Activated T-helper 17 cell treated with anti-CD3 and anti-CD28 coated beads, Interleukin-2, amount 50 U/mL, for 72 hours (primary cell): Measurements from ENCODE around the gene NEDD4L. TPM values are rescaled to one million over a fixed set of nuclear protein-coding genes. Genes with fewer than 3 reads are reported as not detected.

Source experiments
- ATAC-seq: fragments of 150-1000 bp; cut with Tn5 transposase; replicated peaks from 2 replicates; pipeline ENCODE4 v1.10.0; 2021; ENCODE audit warnings: mild to moderate bottlenecking, moderate library complexity
- H3K27ac Mint-ChIP-seq: one replicate; pipeline ENCODE4 v1.8.0; 2022; ENCODE audit warnings: mixed read lengths
- H3K27me3 Mint-ChIP-seq: one replicate; pipeline ENCODE4 v1.8.0; 2022; ENCODE audit warnings: mixed read lengths
- H3K36me3 Mint-ChIP-seq: one replicate; pipeline ENCODE4 v1.8.0; 2022; ENCODE audit warnings: low read depth, mild to moderate bottlenecking, mixed read lengths
- H3K4me1 Mint-ChIP-seq: one replicate; pipeline ENCODE4 v1.8.0; 2022; ENCODE audit warnings: mixed read lengths
- H3K4me3 Mint-ChIP-seq: one replicate; pipeline ENCODE4 v1.8.0; 2022; ENCODE audit warnings: mild to moderate bottlenecking, mixed read lengths
- H3K9me3 Mint-ChIP-seq: one replicate; pipeline ENCODE4 v1.8.0; 2022; ENCODE audit warnings: mixed read lengths
- total RNA-seq, 2 donors: library from RNA; stranded (reverse); gene quantifications; one replicate each; pipeline ENCODE4 v1.2.3, GENCODE V29; 2022

NEDD4L gene
- total RNA-seq, 2 donors from 2014 or later, result 6.5 to 8.0 TPM

DNA sequence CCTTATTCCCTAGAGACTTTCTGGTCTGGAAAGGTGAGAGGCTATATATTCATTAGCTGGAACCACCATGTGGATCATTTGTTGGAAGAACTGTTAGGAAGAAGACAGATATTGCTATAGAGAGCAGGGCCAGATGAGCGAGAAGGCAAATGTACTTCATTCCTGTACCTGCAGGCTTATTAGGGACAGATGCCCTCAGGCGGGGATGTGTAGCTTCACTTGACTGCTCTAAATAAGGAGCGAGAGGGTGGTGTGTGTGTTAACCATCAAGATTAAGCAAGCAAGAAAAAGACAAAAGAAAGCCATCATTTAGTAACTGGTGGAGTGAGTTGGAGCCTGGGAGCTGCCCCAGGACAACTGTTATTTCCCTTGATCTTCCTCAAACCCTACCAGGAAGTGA, 36.4 kb downstream of the NEDD4L start:
- ATAC-seq, result no peak
- no peak overlapping the region for H3K27ac Mint-ChIP-seq
- H3K4me1 Mint-ChIP-seq, result no peaks in the 10 kb centered on the region
- no peaks in the 10 kb centered on the region for H3K36me3 Mint-ChIP-seq
- H3K9me3 Mint-ChIP-seq, result no peaks in the 10 kb centered on the region
- peaks cover 15% of the 10 kb centered on the region for H3K27me3 Mint-ChIP-seq
- no peak overlapping the region for H3K4me3 Mint-ChIP-seq

DNA sequence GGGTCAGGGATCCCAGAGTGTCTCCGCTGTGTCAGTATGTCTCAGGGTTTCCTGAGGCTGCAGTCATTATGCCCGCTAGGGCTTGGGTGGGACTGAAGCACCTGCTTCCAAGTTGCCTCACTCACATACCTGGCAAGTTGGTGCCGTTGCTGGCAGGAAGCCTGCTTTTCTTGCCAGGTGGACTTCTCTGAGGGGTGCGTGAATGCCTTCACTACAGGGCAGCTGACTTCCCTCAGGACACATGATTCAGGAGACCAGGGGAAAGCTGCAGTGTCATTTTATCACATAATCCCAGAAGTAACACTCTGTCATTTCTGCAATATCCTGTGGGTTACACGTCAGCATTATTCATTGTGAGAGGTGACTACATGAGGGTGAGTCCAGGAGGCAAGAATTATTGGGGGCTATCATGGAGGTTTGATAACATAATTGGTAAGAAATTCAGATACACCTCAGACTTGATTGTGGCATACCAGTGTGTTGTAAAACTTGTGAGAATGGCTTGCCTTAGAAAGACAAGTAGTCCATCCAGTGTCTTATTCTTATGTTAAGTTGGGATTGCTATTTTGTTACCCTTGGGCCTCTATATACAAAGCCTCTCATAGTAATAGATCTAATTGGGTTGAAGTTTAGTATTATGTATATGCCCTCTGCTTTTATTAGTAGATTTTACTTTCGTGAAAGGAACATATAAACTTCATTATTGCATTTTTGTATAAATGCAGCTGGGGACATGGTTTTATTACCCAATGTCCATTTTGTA, 44.1 kb downstream of the NEDD4L start:
- H3K4me3 Mint-ChIP-seq, result no peak overlapping the region
- ATAC-seq, result peak; percentile 75
- no peaks in the 10 kb centered on the region for H3K4me1 Mint-ChIP-seq
- H3K9me3 Mint-ChIP-seq, result no peaks in the 10 kb centered on the region
- peaks cover 1% of the 10 kb centered on the region for H3K27me3 Mint-ChIP-seq
- H3K27ac Mint-ChIP-seq, result no peak overlapping the region
- H3K36me3 Mint-ChIP-seq, result no peaks in the 10 kb centered on the region

DNA sequence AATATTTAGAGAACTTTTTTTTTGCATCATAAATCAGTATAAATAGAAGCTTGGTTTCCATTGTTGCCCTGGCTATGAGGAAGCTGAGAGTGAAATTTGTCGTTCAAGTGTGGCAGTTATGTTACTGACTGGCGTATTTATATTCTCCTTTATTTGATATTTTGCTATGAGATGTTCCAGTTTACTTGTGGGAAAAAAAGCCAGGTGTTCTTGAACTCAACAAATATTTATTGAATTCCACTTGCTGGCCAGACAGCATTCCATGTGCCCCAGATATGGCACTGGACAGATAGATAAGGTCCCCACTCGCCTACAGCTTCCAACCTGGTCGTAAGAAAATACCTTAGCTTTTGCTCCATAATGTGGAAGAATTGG, 44.7 kb downstream of the NEDD4L start:
- Mint-ChIP-seq H3K4me1 (no peaks in the 10 kb centered on the region), H3K27ac (no peak overlapping the region), H3K36me3 (no peaks in the 10 kb centered on the region), H3K27me3 (no peaks in the 10 kb centered on the region), H3K4me3 (no peak overlapping the region), H3K9me3 (no peaks in the 10 kb centered on the region)
- no peak for ATAC-seq

DNA sequence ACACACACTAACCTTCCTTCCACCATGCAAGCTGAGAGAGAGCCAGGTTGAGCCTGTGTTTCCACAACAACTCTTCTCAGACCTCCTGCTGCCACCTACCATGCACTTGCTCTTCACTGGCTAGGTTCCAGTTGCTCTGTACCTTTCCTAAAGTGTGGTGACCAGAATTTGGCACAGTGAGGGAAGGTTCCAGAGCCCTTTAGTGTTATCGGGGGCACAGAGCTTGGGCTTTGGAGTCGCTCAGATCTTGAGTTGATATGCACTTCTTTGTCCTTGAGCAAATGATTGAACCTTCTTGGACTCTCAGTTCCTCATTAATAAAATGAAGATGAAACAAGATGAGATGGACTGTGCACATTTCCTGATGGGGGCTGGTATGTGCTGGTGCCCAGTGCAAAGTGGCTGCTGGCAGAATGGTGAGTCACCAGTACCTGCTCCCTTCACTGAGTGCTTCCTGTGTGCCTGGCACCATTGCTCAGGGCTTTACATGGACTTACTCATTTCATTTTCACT, 47.1 kb downstream of the NEDD4L start:
- no peaks in the 10 kb centered on the region for H3K4me1 Mint-ChIP-seq
- no peak for ATAC-seq
- no peaks in the 10 kb centered on the region for H3K36me3 Mint-ChIP-seq
- no peak overlapping the region for H3K27ac Mint-ChIP-seq
- no peak overlapping the region for H3K4me3 Mint-ChIP-seq
- H3K27me3 Mint-ChIP-seq, result peaks cover 3% of the 10 kb centered on the region
- H3K9me3 Mint-ChIP-seq, result no peaks in the 10 kb centered on the region

DNA sequence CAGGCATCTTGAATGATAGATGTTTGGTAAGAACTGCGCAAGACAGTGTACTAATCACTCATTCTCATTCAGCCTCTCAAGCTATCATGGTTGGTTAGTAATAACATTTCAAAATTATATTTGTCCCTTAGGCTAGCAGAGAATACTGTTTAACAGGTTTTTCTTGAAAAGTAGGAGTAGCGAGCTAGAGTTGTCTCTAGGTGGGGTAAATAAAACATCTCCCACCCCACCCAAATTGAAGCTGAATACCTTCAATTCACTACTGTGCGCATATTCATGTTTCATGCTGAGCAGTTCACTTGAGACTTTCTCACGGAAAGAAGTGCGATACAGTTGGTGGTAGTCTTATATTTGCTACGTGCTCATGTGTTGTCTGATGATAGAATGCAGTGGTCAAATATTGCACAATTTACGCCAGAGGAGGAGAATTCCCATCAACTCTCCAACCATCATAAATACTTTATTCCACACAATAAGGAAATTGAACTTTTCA, 49.3 kb downstream of the NEDD4L start:
- Mint-ChIP-seq H3K27me3 (peaks cover 3% of the 10 kb centered on the region), H3K27ac (no peak overlapping the region), H3K36me3 (no peaks in the 10 kb centered on the region), H3K4me1 (no peaks in the 10 kb centered on the region), H3K9me3 (no peaks in the 10 kb centered on the region), H3K4me3 (no peak overlapping the region)
- ATAC-seq, result no peak

DNA sequence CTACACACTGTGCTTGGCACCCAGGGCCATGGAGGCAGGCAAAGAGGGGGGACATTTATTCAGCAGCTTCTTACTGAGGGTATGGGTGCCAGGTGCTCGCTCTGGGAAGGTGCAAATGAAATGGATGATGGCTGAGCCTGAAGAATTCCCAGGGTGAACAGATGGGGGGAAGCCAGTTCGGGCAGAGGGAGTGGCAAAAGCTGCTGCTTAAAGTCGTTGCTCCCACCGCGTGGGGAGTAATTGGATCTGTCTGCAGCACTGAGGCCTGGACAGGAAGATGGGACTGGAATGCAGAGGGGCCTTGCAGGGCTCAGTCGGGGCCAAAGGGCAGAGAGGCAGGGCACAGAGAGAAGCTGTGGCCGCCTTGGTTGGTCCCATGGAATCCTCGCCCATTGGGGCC, 51.2 kb downstream of the NEDD4L start:
- Mint-ChIP-seq H3K27me3 (peaks cover 3% of the 10 kb centered on the region), H3K4me3 (no peak overlapping the region), H3K36me3 (no peaks in the 10 kb centered on the region), H3K4me1 (no peaks in the 10 kb centered on the region), H3K9me3 (no peaks in the 10 kb centered on the region), H3K27ac (no peak overlapping the region)
- ATAC-seq, result no peak

DNA sequence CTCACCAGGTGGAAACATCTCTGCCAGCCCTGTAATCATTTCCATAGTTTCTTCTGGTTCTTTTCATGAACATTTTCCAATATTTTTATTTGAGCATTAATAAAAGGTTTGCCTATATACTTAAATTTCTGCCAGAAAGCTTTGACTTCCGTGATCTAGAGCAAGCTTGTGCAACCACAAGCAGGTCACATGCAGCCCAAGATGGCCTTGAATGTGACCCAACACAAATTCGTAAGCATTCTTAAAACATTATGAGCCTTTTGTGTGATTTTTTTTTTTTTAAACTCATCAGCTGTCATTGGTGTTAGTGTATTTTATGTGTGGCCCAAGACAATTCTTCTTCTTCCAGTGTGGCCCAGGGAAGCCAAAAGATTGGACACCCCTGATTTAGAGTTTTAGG, 51.6 kb downstream of the NEDD4L start:
- H3K9me3 Mint-ChIP-seq, result no peaks in the 10 kb centered on the region
- H3K36me3 Mint-ChIP-seq, result no peaks in the 10 kb centered on the region
- no peak overlapping the region for H3K4me3 Mint-ChIP-seq
- no peak overlapping the region for H3K27ac Mint-ChIP-seq
- peaks cover 3% of the 10 kb centered on the region for H3K27me3 Mint-ChIP-seq
- ATAC-seq, result no peak
- no peaks in the 10 kb centered on the region for H3K4me1 Mint-ChIP-seq

DNA sequence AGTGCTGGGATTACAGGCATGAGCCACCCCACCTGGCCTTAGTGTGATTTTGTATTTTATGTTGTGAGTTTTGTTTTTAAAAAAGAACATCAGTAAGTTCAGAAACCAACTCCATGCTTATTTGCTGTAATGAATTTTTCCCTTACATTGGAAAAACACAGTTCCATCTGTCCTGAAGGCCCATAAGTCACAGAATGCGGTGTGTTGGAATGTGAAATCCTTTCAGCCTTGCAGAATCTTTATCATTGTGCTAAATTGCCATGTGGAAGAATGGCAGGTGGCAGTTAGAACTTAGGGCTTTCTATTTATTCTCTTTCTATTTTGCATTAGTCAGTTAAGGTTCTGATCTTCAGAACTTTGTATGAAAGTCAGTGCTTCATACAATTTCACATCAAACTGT, 52.6 kb downstream of the NEDD4L start:
- no peak overlapping the region for H3K4me3 Mint-ChIP-seq
- no peaks in the 10 kb centered on the region for H3K36me3 Mint-ChIP-seq
- no peaks in the 10 kb centered on the region for H3K4me1 Mint-ChIP-seq
- H3K9me3 Mint-ChIP-seq, result no peaks in the 10 kb centered on the region
- peaks cover 3% of the 10 kb centered on the region for H3K27me3 Mint-ChIP-seq
- H3K27ac Mint-ChIP-seq, result no peak overlapping the region
- no peak for ATAC-seq

DNA sequence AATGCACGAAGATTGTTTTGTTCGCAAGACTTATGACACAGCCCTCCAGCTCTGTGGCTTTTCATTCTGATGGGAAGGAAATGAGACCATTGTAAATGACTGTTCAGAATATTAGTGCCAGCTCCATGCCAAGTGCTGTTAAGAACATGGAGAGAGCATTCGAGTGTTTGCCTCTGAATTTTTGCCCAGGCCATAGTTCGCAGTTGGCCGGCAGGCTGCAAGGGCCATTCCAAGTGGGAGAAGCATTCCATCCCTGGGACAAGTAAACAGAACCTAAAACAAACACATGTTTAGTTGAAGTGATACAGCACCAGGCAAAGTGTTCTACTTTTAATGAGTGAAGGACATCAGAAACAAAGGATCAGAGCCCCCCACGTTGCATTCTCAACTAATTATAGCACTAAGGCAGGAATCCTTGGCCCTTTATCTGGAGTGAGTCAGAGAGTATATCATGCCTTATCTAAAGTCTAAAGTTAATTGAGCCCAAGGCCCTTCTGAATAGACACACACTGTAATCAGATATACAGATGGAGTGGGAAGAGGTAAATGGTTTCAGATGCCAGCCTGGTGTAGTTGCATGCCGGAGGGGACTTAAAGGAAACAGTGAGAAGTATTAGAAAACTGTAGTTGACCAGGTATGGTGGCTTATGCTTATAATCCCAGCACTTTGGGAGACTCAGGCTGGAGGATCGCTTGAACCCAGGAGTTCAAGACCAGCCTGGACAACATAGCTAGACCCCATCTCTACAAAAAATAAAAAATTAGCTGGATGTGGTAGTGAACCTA, 53.3 kb downstream of the NEDD4L start:
- Mint-ChIP-seq H3K4me1 (no peaks in the 10 kb centered on the region), H3K36me3 (no peaks in the 10 kb centered on the region), H3K27ac (no peak overlapping the region), H3K27me3 (peaks cover 3% of the 10 kb centered on the region), H3K9me3 (no peaks in the 10 kb centered on the region), H3K4me3 (no peak overlapping the region)
- ATAC-seq, result no peak

DNA sequence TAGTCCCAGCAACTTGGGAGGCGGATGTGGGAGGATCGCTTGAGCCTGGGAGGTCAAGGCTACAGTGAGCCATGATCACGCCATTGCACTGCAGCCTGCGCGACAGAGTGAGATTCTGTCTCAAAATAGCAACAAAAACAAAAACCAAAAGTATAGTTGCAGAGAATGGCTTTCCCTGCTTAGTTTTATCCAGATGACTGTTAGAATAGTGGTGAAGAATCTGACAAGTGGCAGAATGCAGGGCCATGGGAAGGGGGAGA, 53.8 kb downstream of the NEDD4L start:
- H3K27ac Mint-ChIP-seq, result no peak overlapping the region
- H3K4me1 Mint-ChIP-seq, result no peaks in the 10 kb centered on the region

DNA sequence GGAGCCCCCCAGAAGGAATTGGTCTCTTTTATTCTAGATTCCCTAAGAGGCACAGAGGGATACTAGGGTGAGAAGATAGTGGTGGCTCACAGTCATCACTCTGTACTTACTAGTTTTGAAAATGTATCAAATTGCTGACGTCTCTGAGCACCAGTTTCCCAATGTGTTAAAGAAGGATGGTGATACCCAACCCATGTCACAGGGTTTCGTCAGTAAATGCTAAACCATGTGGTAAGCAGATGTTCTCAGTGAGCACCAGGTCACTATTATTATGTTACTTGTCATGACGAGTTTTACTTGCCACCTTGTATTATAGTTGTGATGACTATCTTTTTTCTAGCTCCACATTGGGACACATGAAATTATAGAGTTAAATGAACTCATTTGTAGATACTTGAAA, 54.7 kb downstream of the NEDD4L start:
- H3K27me3 Mint-ChIP-seq, result peaks cover 8% of the 10 kb centered on the region
- ATAC-seq, result no peak
- no peaks in the 10 kb centered on the region for H3K9me3 Mint-ChIP-seq
- peaks cover 5% of the 10 kb centered on the region for H3K4me1 Mint-ChIP-seq
- H3K4me3 Mint-ChIP-seq, result no peak overlapping the region
- no peaks in the 10 kb centered on the region for H3K36me3 Mint-ChIP-seq
- H3K27ac Mint-ChIP-seq, result no peak overlapping the region

More for the DNA sequence above, 53.8 kb downstream of the NEDD4L start:
- H3K27me3 Mint-ChIP-seq, result peaks cover 3% of the 10 kb centered on the region
- H3K36me3 Mint-ChIP-seq, result no peaks in the 10 kb centered on the region
- no peak overlapping the region for H3K4me3 Mint-ChIP-seq
- H3K9me3 Mint-ChIP-seq, result no peaks in the 10 kb centered on the region
- ATAC-seq, result no peak

DNA sequence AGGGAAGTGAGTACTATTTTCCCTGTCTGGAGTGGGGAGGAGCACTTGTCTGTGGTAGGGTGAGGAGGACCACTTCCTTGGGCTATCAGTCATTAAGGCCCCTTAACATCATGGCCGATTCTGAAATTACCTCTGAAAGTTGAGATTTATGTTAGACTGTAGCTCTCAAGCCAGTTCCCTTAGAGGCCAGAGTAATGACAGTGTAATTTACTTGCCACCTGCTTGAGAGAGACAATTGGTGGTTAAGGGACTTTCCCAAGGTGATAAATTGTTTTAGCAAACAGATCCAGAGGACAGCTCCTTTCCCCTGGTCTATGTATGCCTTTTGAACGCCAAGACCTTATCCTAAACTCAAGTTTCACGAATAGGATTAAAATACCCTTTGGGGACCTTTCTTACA, 56.1 kb downstream of the NEDD4L start:
- no peaks in the 10 kb centered on the region for H3K36me3 Mint-ChIP-seq
- H3K9me3 Mint-ChIP-seq, result no peaks in the 10 kb centered on the region
- ATAC-seq, result no peak
- peaks cover 17% of the 10 kb centered on the region for H3K27me3 Mint-ChIP-seq
- H3K4me1 Mint-ChIP-seq, result peaks cover 6% of the 10 kb centered on the region
- H3K4me3 Mint-ChIP-seq, result no peak overlapping the region
- H3K27ac Mint-ChIP-seq, result no peak overlapping the region

DNA sequence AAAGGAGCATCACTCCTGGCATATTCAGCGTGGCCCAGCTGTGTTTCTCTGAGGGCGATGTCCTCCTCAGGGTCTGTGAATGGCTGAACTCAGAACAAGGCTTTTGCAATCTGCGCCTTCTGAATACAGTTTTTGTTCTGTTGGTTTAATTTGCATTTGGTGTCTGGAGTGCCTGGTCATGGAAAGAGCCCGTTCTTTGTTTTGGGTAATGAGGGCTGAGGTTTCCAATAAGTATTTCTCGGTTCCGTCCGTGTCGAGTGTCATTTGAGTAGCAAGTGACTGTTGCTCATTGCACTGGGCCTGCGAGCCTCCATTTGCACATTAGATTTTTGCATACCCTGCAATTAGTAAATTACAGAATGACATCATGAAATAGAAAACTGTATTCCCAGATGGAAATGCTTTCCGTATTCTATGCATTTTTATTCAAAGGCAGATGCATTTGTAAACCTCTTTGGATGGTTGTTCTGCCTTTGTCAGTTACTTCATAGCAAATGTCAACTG, 57.3 kb downstream of the NEDD4L start:
- peaks cover 6% of the 10 kb centered on the region for H3K4me1 Mint-ChIP-seq
- no peak for ATAC-seq
- no peak overlapping the region for H3K4me3 Mint-ChIP-seq
- H3K27ac Mint-ChIP-seq, result no peak overlapping the region
- H3K27me3 Mint-ChIP-seq, result peaks cover 17% of the 10 kb centered on the region
- H3K36me3 Mint-ChIP-seq, result no peaks in the 10 kb centered on the region
- H3K9me3 Mint-ChIP-seq, result no peaks in the 10 kb centered on the region

DNA sequence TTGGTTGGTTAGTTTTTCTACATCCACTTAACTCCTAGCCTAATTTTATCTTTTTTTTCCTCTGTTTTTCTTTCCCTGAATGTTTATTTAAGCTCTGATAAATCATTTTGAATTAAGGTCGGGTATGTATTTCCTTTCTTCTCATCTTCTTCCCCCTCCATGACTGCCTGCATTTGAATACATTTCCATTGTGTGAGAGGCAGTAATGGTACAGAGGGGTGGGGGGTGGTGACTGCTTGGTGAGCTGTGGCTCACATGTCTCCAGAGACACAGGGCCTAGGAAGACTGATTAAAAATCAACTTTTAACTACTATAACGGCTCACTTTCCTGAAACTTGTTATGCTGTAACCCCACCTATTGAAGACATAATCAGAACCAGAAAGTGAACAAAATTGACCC, 58.0 kb downstream of the NEDD4L start:
- no peak overlapping the region for H3K4me3 Mint-ChIP-seq
- H3K9me3 Mint-ChIP-seq, result no peaks in the 10 kb centered on the region
- peaks cover 6% of the 10 kb centered on the region for H3K4me1 Mint-ChIP-seq
- H3K27me3 Mint-ChIP-seq, result peaks cover 17% of the 10 kb centered on the region
- no peak for ATAC-seq
- H3K36me3 Mint-ChIP-seq, result no peaks in the 10 kb centered on the region
- no peak overlapping the region for H3K27ac Mint-ChIP-seq

DNA sequence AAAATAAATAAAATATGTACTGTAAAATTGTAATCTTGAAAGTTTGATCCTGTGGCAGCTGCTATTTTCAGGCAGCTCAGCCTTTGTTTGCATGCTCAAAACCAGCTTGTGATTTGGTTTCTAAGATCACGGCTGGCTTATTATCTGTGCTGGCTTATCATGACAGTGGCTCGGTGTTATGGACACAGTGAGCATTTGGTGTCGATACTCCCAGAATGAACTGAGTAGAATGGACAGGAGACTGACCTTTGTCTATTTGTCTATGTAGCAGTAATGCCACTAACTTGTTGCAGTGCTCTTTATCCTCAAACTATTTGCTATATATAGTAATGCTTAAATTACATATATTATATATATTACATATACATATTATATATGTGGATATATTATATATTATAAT, 58.8 kb downstream of the NEDD4L start:
- no peak overlapping the region for H3K4me3 Mint-ChIP-seq
- H3K9me3 Mint-ChIP-seq, result no peaks in the 10 kb centered on the region
- H3K4me1 Mint-ChIP-seq, result peaks cover 6% of the 10 kb centered on the region
- H3K36me3 Mint-ChIP-seq, result no peaks in the 10 kb centered on the region
- H3K27me3 Mint-ChIP-seq, result peaks cover 20% of the 10 kb centered on the region
- no peak overlapping the region for H3K27ac Mint-ChIP-seq
- ATAC-seq, result no peak
